T-helper 2 cell treated with Interferon-gamma antibody and Interleukin-4, amounts not matched to agents 100 ng/mL and 5 ng/mL, for 36 hours (primary cell): Measurements from ENCODE around the gene GAREM1. TPM values are rescaled to one million over a fixed set of nuclear protein-coding genes. Genes with fewer than 3 reads are reported as not detected.
"Not testable (repeated sequence)": the region's sequence is repeated elsewhere in the genome, so short reads cannot be mapped to it uniquely, and the experiment has no call there.

ENCODE experiments used
- intact Hi-C: fragments of 100-400 bp; cut with micrococcal nuclease; formaldehyde crosslinking; loops from one replicate; pipeline ENCODE4 v1.15.1; 2023
- total RNA-seq: library from RNA; stranded (reverse); gene quantifications from 2 replicates; pipeline ENCODE4 v1.2.3, GENCODE V29; 2022

GAREM1 gene
- total RNA-seq, result not detected in 2 replicates

DNA sequence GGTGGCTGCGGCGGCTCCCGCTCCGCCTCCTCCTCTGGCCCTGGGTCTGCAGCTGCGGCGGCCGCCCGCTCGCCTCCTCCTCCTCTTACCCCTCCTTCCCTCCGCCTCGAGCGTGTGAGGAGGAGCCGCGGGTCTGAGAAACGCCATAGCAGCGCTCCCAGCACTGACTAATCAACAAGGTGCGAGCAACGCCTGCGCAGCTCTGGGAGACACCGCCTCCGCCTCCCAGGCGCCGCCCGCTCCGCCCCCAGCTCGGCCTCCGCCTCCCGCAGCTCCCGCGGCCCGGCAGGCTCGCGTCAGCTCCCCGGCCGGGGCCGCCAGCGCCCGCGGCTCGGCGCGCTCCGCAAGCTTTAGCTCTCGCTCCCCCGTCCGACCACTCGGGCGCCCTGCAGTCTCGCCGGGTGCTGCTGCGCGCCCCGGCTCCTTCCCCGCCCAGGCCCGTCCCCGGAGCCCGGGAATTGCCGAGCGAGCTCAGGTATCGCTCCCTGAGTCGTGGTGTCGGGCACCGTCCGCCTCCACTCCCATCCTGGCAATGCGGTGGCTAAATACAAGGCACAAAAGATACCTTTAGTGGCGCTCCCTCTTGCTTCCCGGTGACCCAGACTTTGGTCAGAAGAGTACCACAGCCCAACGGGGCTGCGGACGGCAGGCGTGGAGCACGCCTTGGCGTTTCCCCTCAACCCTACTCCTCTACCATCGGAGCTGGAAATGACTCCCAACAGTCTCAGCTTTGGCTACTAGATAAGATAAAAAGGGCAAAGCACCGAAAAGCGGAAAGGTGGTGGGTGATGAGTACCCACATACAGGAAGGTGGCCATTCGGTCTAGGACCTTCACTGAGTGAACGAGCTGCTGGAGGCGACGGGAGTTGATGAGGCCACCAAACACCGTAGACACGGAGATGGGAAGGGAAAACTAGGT lies at the start of gene GAREM1:
TSS of gene GAREM1 (minus strand) at position 169 of the 920 bp plus-strand sequence. CDS start 454 bp downstream, outside the sequence.
- intact Hi-C loops, result loop anchor here (1.0 to 10.0 kb wide), 3 partner anchors 81 to 313 kb away; no protein-coding TSS in a partner anchor

DNA sequence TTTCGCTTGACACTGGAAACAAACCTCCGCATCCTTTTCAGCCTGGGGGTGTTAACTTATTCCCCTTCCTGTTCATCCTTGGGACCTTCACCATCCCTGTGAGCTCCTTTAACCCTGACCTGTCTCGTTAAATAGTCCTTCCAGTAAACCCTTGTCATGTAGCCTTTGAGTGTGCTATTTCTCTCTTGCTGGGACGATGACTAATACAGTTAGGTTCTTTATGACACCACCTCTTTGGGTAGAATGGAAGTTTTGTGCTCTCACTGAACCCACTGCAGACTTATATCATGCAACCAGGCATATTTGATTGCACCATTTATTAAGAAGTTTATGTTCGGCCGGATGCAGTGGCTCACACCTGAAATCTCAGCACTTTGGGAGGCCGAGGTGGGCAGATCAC lies 40.5 kb upstream of the GAREM1 start:
- intact Hi-C loops, result no loop called here

DNA sequence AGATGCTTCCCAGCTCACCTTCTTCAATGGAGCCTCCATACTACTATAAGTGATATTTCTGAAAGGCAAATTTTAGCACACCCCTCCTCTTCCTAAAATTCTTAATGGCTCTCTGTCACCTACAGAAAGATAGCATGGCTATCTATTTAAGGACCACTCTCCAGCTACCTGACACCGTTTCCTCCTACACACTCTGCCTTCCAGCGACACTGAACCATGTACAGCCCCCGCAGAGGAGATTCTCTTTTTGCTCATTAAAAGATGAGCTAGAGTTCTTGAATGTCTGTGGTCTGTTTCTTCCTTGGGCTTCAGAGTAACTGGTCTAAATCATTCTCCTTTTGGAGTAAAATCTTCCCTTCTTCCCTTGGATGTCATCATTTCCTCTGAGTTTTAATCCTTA lies 38.4 kb upstream of the GAREM1 start:
- intact Hi-C loops, result no loop called here

DNA sequence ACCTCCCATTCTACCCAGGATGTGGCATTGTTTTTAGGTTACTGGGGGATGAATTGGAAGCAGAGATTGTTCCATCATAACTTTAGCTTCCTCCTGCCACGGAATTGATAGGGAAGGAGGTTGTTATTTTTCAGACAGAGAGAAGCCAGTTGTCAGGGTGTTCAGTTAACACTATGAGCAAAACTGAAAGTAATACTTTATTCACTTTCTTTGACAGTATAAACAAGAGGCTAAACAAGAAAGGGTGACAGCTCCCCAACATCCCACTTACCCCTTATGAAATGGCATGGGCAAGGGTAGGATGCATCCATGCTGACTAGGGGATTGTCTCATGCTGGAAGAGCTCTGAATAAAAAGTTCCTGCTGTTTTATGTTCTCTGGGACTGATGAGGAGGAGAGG lies 36.4 kb upstream of the GAREM1 start:
- intact Hi-C loops, result no loop called here

DNA sequence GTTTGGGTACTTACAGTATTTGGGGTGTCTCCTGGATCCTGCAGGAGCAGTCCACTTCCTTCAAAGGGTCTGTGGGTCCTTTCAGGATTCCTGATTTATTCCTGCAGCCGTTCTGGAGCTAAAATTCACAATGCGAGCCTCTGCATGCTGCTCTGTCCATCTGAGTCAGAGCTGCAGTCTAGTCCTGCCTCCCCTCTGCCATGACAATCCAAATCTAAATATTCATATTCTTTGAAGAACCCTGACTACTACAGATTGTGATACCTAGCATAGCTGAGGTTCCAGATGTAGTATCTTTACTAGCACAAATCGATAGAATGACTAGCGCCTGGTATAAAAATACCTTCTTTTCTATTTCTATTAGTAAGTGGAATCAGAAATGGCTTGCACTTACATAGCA lies 31.3 kb upstream of the GAREM1 start:
- intact Hi-C loops, result no loop called here

DNA sequence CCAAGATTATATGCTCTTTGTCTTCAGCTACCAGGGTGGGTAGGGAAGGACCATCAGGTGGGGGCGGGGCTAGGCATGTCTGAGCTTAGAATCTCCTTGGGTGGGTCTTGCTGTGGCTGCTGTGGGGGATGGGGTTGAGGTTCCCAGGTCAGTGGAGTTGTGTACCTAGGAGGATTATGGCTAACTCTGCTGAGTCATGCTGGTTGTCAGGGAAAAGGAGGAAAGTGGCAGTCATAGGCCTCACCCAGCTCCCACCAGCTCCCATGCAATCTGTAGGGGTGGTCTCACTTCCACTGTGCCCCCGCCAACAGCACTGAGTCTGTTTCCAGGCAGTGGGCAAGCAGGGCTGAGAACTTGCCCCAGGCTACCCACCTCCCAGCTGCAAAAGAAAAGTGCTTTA lies 30.6 kb upstream of the GAREM1 start:
- intact Hi-C loops, result not testable (repeated sequence)

DNA sequence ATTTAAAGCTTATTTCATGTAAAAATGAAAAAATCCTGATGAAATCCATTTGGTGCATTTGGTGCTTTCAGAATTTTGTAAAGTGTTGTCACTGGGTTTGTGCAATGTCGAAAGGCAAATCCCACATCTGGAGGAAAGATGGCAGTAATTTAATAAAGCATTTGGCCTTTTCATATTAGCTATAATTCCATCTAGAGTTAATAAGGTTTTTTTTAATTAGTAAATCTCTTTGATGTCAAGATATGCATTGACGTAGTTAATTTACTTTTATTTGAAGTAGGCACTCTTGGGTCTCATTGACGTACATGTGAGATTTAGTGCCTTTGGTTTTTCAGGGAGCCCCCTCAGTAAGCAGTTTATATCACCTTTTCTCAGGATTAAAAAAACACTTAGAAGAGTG lies 12.3 kb upstream of the GAREM1 start:
- intact Hi-C loops, result no loop called here

DNA sequence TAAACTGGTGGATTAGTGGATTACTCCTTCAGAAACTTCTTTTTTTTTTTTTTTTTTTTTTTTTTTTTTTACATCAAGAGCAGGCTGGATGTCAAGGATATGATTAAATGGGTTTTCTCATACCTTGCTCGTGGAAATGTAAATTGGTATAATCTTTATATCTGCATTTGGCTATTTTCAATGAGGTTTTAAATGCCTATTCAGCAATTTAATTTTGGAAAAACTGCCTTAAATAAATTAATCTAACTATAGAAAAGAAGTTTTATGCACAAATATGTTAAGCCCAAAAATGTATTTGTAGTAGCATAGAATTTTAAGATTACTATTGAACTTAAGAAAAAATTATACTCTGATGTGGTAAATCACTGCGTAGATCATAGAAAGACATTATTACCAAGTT lies 11.4 kb upstream of the GAREM1 start:
- intact Hi-C loops, result no loop called here

DNA sequence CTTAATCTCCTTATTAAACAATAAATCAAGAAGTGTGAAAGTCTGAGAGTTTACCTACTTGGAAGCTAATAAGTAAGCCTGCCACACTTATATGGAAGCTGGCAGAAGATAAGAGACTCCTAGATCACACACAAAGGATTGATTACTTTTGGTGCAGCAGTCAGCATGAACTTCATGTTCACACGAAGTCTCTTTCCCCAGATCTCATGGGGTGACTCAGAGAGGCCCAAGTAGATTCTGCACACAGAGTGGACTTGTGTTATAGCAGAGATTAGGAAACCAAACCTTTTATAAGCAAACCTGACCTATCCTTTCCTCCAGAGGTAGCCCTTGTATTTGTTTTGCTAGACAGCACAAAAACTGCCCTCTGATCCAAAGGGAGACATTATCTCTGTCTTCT lies 9.9 kb upstream of the GAREM1 start:
- intact Hi-C loops, result no loop called here

DNA sequence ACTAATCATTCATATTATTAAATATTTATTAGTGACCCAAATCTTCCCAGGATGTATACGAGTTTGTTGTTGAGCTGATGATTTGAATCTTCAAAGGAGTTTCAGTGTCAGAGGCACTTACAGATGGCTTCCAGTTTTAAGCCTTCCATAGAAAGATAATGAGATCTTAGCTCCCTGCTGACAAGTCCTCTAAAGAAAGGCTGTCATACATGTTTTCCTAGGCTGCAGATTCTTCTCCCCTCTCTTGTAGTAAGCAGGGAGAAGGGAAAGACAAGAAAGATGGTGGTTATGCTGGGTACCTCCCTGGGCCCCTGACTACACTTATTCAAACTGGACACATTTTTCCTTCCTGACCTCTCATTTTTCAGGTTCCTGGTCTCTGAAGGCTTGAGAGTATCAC lies 8.1 kb upstream of the GAREM1 start:
- intact Hi-C loops, result loop anchor here (10.0 kb wide), 1 partner anchor 204 kb away; no protein-coding TSS in a partner anchor

DNA sequence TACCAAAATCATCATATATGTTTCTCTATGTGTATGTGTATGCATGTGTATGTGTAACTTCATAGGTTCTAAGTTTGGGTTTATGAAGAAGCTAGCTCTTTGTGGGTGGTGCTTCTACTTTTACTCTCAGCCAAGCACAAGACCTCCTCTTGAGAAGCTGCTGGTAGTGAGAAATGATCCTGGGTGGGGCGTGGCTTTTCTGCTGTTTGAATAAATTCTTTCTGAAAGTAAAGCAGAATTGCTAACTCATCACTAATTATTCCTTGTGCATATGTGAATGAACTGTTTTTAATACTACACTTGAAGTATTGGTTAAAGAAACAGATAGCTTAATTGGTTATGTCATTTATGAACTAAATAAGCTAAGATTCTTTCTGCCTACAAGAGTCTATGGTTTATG lies 7.6 kb upstream of the GAREM1 start:
- intact Hi-C loops, result loop anchor here (10.0 kb wide), 1 partner anchor 204 kb away; no protein-coding TSS in a partner anchor

DNA sequence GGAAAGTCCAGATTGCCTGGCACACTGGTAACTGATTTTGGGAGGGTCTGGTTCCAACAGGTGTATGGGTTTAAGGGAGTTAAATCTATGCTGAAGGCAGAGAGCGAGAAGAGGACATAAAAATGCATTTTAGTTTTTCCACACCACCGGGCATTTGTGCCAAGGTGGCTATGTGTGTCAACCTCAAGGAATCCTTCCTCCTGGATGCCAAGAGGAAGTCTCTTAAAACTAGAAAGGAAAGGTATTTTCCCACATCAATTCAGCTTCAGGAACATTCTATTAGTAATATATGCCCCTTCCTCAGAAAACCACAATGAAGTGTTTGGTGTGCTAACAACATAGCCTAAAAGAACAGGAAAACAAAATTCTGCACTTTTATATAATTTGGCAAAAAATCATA lies 5.4 kb upstream of the GAREM1 start:
- intact Hi-C loops, result loop anchor here (10.0 kb wide), 1 partner anchor 201 kb away; no protein-coding TSS in a partner anchor

DNA sequence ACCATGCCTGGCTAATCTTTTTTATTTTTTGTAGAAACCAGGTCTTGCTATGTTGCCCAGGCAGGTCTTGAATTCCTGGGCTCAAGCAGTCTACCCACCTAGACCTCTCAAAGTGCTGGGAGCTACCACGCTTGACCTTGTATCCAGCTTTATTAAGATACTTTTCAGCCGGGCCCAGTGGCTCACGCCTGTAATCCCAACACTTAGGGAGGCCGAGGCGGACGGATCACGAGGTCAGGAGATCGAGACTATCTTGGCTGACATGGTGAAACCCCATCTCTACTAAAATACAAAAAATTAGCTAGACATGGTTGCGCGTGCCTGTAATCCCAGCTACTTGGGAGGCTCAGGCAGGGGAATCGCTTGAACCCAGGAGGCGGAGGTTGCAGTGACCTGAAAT lies 4.4 kb upstream of the GAREM1 start:
- intact Hi-C loops, result loop anchor here (10.0 kb wide), 1 partner anchor 200 kb away; no protein-coding TSS in a partner anchor

DNA sequence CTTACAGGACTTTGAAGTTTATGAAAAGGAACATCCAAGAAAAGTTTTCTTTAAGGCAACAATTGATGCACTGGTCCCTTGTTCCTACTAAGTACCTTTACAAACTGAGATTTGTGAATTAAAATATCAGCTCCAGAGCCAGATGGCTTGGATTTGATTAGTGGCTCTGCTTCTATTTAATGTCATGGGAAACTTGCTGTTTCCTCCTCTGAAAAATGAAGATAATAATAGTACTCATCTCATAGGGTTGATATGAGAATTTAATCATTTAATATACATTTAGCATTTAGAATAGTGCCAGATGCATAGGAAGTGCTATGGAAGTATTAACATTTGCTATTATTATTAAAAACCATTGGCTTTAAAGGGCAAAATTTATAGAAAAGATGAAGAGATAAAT lies 2.6 kb upstream of the GAREM1 start:
- intact Hi-C loops, result loop anchor here (5.0 to 10.0 kb wide), 2 partner anchors 79 to 199 kb away; no protein-coding TSS in a partner anchor

DNA sequence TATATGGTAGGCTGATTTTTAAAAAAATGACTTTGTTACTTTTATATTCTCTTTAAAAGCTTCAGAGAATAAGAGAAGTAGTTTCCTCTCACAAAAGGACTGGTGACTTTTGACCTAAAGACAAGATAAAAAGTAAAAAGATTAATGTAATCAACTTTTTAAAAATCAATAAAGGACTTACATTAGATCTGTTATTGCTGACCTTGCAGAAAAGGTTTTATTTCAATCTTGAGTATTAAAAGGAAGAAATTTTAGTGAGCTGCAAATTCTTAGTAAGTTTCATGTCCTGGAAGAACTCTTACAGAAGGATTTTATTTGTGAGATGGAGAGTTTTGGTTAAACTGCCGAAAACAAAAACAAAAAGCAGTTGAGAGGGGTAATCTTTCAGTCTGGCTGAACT lies 2.2 kb upstream of the GAREM1 start:
- intact Hi-C loops, result loop anchor here (5.0 to 10.0 kb wide), 2 partner anchors 79 to 198 kb away; no protein-coding TSS in a partner anchor

DNA sequence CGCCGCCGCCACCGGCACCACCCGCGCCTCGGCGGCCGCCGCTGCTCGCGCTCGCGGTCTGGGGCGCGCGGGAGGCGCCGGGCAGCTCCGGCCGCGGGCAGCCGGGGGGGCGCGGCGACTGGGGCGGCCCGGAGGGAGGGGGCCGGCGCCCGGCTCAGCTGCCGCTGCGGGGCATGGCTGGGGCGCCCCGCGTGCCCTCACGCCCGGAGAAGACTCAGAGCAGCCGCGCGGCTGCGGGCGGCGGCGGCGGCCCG lies 295 bp downstream of the GAREM1 start:
- intact Hi-C loops, result loop anchor here (1.0 to 10.0 kb wide), 3 partner anchors 82 to 312 kb away; no protein-coding TSS in a partner anchor

DNA sequence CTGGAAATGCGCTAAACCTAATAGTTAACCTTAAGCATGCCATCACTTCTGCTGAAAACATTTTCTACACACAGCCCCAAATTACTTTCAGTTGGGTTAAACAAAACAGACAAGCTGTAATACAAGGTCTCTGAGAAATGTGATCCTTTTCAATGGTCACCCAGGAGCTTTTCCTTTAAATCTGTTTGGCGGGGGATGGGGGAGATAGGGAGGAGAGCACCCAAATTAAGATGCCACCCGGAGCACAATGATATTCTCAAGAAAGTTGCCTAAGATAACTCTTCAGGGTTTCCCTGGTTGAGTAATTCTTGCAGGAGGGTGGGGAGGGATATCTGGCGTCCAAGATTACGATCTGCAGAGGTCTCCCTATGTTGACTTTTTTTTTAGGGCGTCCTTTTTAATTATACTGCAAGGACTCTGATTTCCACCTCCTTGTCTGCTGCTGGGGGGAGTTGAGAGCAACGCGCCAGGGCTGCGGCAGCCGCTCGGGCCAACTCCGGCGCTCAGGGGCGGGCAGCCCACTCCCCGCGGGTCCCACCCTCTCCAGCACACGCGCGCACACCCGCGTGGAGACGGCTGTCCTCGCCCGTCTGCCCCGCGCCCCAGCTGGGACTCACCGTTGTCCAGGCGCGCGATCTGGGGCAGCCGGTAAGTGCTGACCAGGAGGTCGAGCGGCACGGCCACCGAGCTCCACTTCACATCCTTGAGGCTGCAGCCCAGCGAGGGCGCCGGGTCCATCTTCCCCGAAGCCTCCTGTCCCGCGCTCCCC lies 807 bp downstream of the GAREM1 start:
- intact Hi-C loops, result loop anchor here (1.0 to 10.0 kb wide), 4 partner anchors 61 to 312 kb away; no protein-coding TSS in a partner anchor

DNA sequence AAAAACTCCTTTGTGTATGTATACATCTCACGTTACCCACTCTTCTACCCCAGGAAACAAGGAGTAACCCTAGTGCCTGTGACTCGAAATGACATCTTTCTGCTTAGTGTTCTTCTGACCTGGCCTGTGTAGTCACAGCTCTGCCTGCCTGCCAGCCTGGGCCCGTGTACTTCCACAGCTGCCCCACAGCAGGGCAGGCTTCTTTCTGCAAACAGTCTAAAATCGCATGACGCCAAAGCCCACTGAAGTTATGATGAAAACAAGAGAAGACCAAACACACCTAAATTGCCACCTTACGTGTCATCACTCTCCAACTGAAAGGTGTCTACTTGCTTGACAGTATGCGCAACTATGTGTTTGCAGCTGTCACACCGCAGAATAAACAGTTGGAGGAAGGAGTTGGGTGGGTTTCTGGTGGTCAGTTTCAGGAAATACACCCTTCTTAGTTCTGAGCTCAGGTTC lies 1.5 kb downstream of the GAREM1 start:
- intact Hi-C loops, result loop anchor here (2.0 kb wide), 1 partner anchor 62 kb away; no protein-coding TSS in a partner anchor

DNA sequence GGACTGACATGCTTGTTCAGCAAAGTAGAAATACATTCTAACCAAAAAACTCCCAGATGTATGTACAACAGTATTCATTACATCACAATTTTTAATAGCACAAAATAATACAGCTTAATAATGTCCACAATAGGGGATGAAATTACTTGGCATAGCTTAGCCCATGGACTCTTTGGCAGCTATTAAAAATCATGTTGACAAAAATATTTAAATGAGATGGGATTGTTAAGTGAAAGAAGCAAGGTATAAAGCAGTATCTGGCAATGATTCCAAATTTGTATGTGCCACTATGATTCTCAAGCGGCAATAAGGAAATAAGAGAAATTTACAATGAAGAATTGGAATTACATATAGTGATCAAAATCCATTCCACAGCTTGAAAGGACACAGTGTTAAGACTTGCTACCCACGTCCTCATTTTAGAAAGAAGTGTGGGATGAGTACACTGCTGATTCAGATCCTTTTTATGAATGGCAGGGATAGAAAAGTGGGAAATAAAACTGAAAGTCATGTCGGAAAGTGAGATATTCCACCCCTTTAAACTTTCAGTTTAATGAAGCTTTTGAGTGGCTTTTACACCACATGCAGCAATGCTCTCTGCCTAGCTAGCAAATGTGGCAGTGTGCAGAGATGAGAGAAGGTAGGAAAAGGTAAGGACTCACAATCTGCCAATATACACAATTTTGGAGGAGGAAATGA lies 2.4 kb downstream of the GAREM1 start:
- intact Hi-C loops, result loop anchor here (2.0 kb wide), 1 partner anchor 63 kb away; no protein-coding TSS in a partner anchor

DNA sequence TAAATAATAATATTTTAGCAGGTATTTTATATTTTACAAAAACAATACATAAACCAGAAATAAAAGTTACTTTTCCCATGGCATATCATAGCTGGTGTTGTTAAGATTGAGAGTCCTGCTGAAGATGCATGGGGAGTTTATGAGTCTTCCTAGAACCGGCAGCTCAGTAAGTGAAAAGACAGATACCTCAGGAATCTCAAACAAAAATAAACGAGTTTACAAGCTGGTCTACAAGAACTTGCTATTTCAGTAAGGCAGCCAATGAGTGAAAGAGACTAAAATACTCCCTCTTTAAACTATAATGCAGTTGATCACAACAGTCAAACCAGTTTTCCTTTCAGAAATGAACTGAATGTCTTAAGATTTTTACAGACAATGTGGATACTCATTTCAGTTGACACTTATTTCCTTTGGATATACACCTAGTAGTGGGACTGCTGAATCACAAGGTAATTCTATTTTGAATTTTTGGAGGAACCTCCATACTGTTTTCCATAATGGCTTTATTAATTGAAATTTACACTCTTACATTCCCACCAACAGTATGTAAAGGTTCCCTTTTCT lies 8.9 kb downstream of the GAREM1 start:
- intact Hi-C loops, result no loop called here
